OCI-LY3 (cell line): ENCODE data around the gene PPFIA2.

ENCODE experiments used
- H2AFZ ChIP-seq: fragments of 200-600, 300-600 bp; shearing (Covaris generic); 2 replicates; pipeline ENCODE4 v1.6.0; 2014; ENCODE audit warnings: antibody characterized with exemption, low read depth, low read length
- H3K27ac ChIP-seq: fragments of 200-600, 300-600 bp; sonication (generic); 2 replicates; pipeline ENCODE4 v1.5.1; 2014; ENCODE audit warnings: mild to moderate bottlenecking, low read length, moderate library complexity, mixed read lengths
- H3K27me3 ChIP-seq: fragments of 200-600, 300-600 bp; sonication (generic); 2 replicates; pipeline ENCODE4 v1.6.1; 2014; ENCODE audit warnings: low read depth, low read length, mixed read lengths
- H3K36me3 ChIP-seq: fragments of 200-600, 300-600 bp; sonication (generic); replicated peaks from 2 replicates; pipeline ENCODE3; 2014; ENCODE audit warnings: low read depth, low read length, mixed read lengths
- H3K4me1 ChIP-seq: fragments of 300-600, 200-600 bp; sonication (generic); 2 replicates; pipeline ENCODE4 v1.6.1; 2014; ENCODE audit warnings: low read length, mixed read lengths
- H3K4me2 ChIP-seq: fragments of 200-600, 300-600 bp; sonication (generic); 2 replicates; pipeline ENCODE4 v1.6.1; 2014; ENCODE audit warnings: low read length, mixed read lengths
- H3K4me3 ChIP-seq: fragments of 300-600, 200-600 bp; sonication (generic); 2 replicates; pipeline ENCODE4 v1.5.1; 2014; ENCODE audit warnings: antibody characterized with exemption, mild to moderate bottlenecking, low read length, moderate library complexity
- H3K79me2 ChIP-seq: fragments of 300-600, 200-600 bp; shearing (Covaris generic); 2 replicates; pipeline ENCODE4 v1.6.1; 2014; ENCODE audit warnings: mild to moderate bottlenecking, low read length, mixed read lengths
- H3K9ac ChIP-seq: fragments of 300-600, 200-600 bp; shearing (Covaris generic); 2 replicates; pipeline ENCODE4 v1.6.0; 2014; ENCODE audit warnings: mild to moderate bottlenecking, low read length, moderate library complexity
- H3K9me3 ChIP-seq: fragments of 200-600, 300-600 bp; shearing (Covaris generic); 2 replicates; pipeline ENCODE4 v1.6.1; 2014; ENCODE audit warnings: low read length, mixed read lengths; ENCODE audit not compliant: insufficient read depth
- H4K20me1 ChIP-seq: fragments of 200-600, 300-600 bp; sonication (generic); 2 replicates; pipeline ENCODE4 v1.6.1; 2016; ENCODE audit warnings: low read length, mixed read lengths; ENCODE audit not compliant: insufficient read depth
- EZH2phosphoT487 ChIP-seq: fragments of 200-600 bp; shearing (Covaris generic); IDR thresholded peaks from 2 replicates; pipeline ENCODE4 v1.6.1; 2018; ENCODE audit warnings: antibody characterized with exemption, mixed run types, low read depth
- TF ChIP-seq, protein P1 (sequence below): fragments of 200-600, 300-600 bp; sonication (generic); IDR thresholded peaks from 2 replicates; pipeline ENCODE4 v1.5.1; 2014; ENCODE audit warnings: antibody characterized with exemption, low read length, low read depth

Gene PPFIA2

DNA sequence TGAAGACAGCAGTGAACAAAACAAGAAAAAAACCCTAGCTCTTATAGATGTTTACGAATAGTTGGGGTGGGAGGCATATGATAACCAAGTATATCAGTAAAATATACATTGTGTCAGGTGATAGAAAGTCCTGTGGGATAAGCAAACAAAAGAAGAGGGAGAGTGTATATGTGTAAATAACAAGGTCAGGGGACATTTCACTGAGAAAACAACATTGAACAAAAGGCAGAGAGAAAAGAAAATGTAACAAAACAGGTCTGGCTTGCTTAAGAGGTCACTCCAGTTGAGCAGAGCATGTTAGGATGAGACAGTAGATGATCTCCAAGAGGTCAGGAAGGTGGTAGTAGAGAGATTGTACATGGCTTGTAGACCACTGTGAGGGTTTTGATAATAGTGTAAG is 377.2 kb downstream of the PPFIA2 start:
- Histone ChIP-seq H3K9ac (no peak overlapping the region), H3K79me2 (no peaks in the 10 kb centered on the region), H3K27me3 (no peaks in the 10 kb centered on the region), H3K4me1 (no peaks in the 10 kb centered on the region), H3K4me2 (no peak overlapping the region), H3K9me3 (no peaks in the 10 kb centered on the region), H3K27ac (no peak overlapping the region), H2AFZ (no peak overlapping the region), H3K4me3 (no peak overlapping the region), H4K20me1 (no peaks in the 10 kb centered on the region), H3K36me3 (no peaks in the 10 kb centered on the region)
- TF ChIP-seq, protein P1, sequence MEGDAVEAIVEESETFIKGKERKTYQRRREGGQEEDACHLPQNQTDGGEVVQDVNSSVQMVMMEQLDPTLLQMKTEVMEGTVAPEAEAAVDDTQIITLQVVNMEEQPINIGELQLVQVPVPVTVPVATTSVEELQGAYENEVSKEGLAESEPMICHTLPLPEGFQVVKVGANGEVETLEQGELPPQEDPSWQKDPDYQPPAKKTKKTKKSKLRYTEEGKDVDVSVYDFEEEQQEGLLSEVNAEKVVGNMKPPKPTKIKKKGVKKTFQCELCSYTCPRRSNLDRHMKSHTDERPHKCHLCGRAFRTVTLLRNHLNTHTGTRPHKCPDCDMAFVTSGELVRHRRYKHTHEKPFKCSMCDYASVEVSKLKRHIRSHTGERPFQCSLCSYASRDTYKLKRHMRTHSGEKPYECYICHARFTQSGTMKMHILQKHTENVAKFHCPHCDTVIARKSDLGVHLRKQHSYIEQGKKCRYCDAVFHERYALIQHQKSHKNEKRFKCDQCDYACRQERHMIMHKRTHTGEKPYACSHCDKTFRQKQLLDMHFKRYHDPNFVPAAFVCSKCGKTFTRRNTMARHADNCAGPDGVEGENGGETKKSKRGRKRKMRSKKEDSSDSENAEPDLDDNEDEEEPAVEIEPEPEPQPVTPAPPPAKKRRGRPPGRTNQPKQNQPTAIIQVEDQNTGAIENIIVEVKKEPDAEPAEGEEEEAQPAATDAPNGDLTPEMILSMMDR, result no peak
- no peak for TF ChIP-seq EZH2phosphoT487

GRCh38 chr12:81378601-81379285 is 380.4 kb downstream of the PPFIA2 start:
- TF ChIP-seq, protein P1, result no peak
- TF ChIP-seq EZH2phosphoT487, result no peak
- Histone ChIP-seq H3K27me3 (no peaks in the 10 kb centered on the region), H4K20me1 (no peaks in the 10 kb centered on the region), H3K9ac (no peak overlapping the region), H3K4me1 (no peaks in the 10 kb centered on the region), H3K27ac (no peak overlapping the region), H3K4me3 (no peak overlapping the region), H3K36me3 (no peaks in the 10 kb centered on the region), H3K4me2 (no peak overlapping the region), H3K9me3 (no peaks in the 10 kb centered on the region), H3K79me2 (no peaks in the 10 kb centered on the region), H2AFZ (no peak overlapping the region)

GRCh38 chr12:81377771-81378170 is 381.4 kb downstream of the PPFIA2 start:
- H4K20me1 ChIP-seq, result no peaks in the 10 kb centered on the region
- no peak overlapping the region for H3K9ac ChIP-seq
- no peak overlapping the region for H3K4me2 ChIP-seq
- no peak overlapping the region for H3K4me3 ChIP-seq
- H3K9me3 ChIP-seq, result no peaks in the 10 kb centered on the region
- no peaks in the 10 kb centered on the region for H3K4me1 ChIP-seq
- TF ChIP-seq, protein P1, result no peak
- no peak for TF ChIP-seq EZH2phosphoT487
- no peaks in the 10 kb centered on the region for H3K36me3 ChIP-seq
- no peak overlapping the region for H2AFZ ChIP-seq
- no peaks in the 10 kb centered on the region for H3K79me2 ChIP-seq
- H3K27me3 ChIP-seq, result no peaks in the 10 kb centered on the region
- no peak overlapping the region for H3K27ac ChIP-seq

DNA sequence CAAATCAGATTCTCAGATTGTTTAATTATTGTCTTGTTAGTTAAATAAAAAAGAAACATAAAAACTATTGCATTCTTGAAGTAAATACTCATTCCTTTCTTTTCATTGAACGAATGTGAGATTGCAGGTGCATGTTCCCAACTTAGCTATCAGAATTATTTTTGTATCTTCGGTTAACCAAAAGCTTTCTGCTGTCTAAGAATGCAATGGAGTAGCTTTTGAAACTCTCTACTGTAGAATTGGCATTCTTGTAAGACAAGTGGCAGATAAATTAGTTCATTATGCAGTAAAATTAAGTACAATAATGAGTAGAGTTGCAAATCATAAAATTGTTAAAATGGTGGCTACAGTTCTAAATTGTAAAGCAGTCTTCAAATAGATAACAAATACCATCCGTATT is 383.2 kb downstream of the PPFIA2 start:
- 0 out of 2 replicates have a peak overlapping the region, but pooled peaks have one; percentile 21 for H2AFZ ChIP-seq
- H3K36me3 ChIP-seq, result no peaks in the 10 kb centered on the region
- H3K27me3 ChIP-seq, result no peaks in the 10 kb centered on the region
- H3K4me3 ChIP-seq, result no peak overlapping the region
- H3K27ac ChIP-seq, result no peak overlapping the region
- H3K79me2 ChIP-seq, result no peaks in the 10 kb centered on the region
- H3K4me1 ChIP-seq, result no peaks in the 10 kb centered on the region
- no peak overlapping the region for H3K9ac ChIP-seq
- H4K20me1 ChIP-seq, result no peaks in the 10 kb centered on the region
- H3K9me3 ChIP-seq, result no peaks in the 10 kb centered on the region
- no peak overlapping the region for H3K4me2 ChIP-seq
- TF ChIP-seq EZH2phosphoT487, result no peak
- TF ChIP-seq, protein P1, result no peak
